Measurements from ENCODE around the gene CDH5. TPM values are rescaled to one million over a fixed set of nuclear protein-coding genes. Genes with fewer than 3 reads are reported as not detected.

CDH5 gene
- polyA plus RNA-seq, 1 of the 3 experiments (the other 2 are of a cell fraction): not detected

DNA sequence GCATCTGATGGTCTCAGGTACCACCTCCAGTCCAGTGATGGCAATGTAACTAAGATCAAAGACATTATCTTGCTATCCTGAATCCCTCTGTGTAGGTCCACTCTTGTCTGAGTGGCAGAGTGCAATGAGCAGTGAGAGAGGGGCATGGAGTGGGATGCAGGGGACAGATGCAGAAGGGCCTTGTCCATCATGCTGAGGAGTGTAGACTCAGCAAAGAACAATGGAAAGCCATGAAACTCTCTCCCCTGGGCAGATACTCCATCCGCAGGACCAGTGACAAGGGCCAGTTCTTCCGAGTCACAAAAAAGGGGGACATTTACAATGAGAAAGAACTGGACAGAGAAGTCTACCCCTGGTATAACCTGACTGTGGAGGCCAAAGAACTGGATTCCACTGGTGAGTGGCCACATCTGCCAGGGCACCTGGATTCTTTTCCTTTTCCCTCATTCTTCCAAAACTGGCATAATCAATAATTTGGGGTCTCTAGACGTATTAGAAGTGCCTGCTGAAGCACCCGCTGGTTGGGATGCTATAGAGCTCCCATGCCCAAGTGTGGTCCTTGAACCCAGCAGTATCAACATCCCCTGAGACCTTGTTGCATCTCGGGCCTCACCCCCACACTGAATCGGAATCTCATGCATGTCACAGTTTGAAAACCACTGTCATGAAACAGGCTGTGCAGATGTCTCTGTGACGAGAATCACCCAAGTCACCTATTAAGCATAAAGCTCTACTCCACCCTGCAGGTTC lies 29.5 kb downstream of the CDH5 start:
- CTCF ChIA-PET: interaction anchor here (0.7 to 15.6 kb wide), 3 partner anchors 38 to 82 kb away, joined by 3 to 299 read pairs (median 4); no protein-coding TSS in a partner anchor
- TF ChIP-seq MXI1 (IDR thresholded peaks at IDR 0.05; ENCODE audit: low read depth, low read length): no peak
- TF ChIP-seq TAF1 (IDR thresholded peaks at IDR 0.05; ENCODE audit: borderline replicate concordance, low read depth, low read length): no peak
- no peak for TF ChIP-seq FOXM1 (IDR thresholded peaks at IDR 0.05; ENCODE audit: low read depth)
- TF ChIP-seq, protein P1, sequence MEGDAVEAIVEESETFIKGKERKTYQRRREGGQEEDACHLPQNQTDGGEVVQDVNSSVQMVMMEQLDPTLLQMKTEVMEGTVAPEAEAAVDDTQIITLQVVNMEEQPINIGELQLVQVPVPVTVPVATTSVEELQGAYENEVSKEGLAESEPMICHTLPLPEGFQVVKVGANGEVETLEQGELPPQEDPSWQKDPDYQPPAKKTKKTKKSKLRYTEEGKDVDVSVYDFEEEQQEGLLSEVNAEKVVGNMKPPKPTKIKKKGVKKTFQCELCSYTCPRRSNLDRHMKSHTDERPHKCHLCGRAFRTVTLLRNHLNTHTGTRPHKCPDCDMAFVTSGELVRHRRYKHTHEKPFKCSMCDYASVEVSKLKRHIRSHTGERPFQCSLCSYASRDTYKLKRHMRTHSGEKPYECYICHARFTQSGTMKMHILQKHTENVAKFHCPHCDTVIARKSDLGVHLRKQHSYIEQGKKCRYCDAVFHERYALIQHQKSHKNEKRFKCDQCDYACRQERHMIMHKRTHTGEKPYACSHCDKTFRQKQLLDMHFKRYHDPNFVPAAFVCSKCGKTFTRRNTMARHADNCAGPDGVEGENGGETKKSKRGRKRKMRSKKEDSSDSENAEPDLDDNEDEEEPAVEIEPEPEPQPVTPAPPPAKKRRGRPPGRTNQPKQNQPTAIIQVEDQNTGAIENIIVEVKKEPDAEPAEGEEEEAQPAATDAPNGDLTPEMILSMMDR (IDR thresholded peaks at IDR 0.05): no peak
- TF ChIP-seq, protein P2, sequence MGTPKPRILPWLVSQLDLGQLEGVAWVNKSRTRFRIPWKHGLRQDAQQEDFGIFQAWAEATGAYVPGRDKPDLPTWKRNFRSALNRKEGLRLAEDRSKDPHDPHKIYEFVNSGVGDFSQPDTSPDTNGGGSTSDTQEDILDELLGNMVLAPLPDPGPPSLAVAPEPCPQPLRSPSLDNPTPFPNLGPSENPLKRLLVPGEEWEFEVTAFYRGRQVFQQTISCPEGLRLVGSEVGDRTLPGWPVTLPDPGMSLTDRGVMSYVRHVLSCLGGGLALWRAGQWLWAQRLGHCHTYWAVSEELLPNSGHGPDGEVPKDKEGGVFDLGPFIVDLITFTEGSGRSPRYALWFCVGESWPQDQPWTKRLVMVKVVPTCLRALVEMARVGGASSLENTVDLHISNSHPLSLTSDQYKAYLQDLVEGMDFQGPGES (IDR thresholded peaks at IDR 0.05; ENCODE audit: low read depth, low read length): no peak
- no peak for TF ChIP-seq GABPA (IDR thresholded peaks at IDR 0.05; ENCODE audit: low read depth)
- TF ChIP-seq SMC3 (IDR thresholded peaks at IDR 0.05; ENCODE audit: low read depth, low read length): no peak
- TF ChIP-seq, protein P3, sequence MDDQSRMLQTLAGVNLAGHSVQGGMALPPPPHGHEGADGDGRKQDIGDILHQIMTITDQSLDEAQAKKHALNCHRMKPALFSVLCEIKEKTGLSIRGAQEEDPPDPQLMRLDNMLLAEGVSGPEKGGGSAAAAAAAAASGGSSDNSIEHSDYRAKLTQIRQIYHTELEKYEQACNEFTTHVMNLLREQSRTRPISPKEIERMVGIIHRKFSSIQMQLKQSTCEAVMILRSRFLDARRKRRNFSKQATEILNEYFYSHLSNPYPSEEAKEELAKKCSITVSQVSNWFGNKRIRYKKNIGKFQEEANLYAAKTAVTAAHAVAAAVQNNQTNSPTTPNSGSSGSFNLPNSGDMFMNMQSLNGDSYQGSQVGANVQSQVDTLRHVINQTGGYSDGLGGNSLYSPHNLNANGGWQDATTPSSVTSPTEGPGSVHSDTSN (IDR thresholded peaks at IDR 0.05): no peak
- TF ChIP-seq FOSL2 (IDR thresholded peaks at IDR 0.05; ENCODE audit: borderline replicate concordance, low read depth): no peak
- TF ChIP-seq NFIC (IDR thresholded peaks at IDR 0.05; ENCODE audit: borderline replicate concordance): no peak
- TF ChIP-seq, protein P4, sequence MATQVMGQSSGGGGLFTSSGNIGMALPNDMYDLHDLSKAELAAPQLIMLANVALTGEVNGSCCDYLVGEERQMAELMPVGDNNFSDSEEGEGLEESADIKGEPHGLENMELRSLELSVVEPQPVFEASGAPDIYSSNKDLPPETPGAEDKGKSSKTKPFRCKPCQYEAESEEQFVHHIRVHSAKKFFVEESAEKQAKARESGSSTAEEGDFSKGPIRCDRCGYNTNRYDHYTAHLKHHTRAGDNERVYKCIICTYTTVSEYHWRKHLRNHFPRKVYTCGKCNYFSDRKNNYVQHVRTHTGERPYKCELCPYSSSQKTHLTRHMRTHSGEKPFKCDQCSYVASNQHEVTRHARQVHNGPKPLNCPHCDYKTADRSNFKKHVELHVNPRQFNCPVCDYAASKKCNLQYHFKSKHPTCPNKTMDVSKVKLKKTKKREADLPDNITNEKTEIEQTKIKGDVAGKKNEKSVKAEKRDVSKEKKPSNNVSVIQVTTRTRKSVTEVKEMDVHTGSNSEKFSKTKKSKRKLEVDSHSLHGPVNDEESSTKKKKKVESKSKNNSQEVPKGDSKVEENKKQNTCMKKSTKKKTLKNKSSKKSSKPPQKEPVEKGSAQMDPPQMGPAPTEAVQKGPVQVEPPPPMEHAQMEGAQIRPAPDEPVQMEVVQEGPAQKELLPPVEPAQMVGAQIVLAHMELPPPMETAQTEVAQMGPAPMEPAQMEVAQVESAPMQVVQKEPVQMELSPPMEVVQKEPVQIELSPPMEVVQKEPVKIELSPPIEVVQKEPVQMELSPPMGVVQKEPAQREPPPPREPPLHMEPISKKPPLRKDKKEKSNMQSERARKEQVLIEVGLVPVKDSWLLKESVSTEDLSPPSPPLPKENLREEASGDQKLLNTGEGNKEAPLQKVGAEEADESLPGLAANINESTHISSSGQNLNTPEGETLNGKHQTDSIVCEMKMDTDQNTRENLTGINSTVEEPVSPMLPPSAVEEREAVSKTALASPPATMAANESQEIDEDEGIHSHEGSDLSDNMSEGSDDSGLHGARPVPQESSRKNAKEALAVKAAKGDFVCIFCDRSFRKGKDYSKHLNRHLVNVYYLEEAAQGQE (IDR thresholded peaks at IDR 0.05; ENCODE audit: low read depth, low read length): no peak
- no peak for TF ChIP-seq RCOR1 (IDR thresholded peaks at IDR 0.05; ENCODE audit: low read length)
- no peak for TF ChIP-seq RFX5 (IDR thresholded peaks at IDR 0.05; ENCODE audit: low read length)
- no peak for TF ChIP-seq SIN3A (IDR thresholded peaks at IDR 0.05; ENCODE audit: borderline replicate concordance, low read depth, low read length)
- no peak for TF ChIP-seq RXRA (IDR thresholded peaks at IDR 0.05; ENCODE audit: borderline replicate concordance, low read depth)
- no peak for TF ChIP-seq MEF2A (IDR thresholded peaks at IDR 0.05; ENCODE audit: borderline replicate concordance, low read depth)
- TF ChIP-seq, protein P5, sequence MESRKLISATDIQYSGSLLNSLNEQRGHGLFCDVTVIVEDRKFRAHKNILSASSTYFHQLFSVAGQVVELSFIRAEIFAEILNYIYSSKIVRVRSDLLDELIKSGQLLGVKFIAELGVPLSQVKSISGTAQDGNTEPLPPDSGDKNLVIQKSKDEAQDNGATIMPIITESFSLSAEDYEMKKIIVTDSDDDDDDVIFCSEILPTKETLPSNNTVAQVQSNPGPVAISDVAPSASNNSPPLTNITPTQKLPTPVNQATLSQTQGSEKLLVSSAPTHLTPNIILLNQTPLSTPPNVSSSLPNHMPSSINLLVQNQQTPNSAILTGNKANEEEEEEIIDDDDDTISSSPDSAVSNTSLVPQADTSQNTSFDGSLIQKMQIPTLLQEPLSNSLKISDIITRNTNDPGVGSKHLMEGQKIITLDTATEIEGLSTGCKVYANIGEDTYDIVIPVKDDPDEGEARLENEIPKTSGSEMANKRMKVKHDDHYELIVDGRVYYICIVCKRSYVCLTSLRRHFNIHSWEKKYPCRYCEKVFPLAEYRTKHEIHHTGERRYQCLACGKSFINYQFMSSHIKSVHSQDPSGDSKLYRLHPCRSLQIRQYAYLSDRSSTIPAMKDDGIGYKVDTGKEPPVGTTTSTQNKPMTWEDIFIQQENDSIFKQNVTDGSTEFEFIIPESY (IDR thresholded peaks at IDR 0.05; ENCODE audit: borderline replicate concordance, low read depth): no peak
- TF ChIP-seq YY1 (IDR thresholded peaks at IDR 0.05; ENCODE audit: low read depth): no peak
- TF ChIP-seq NRF1 (IDR thresholded peaks at IDR 0.05; ENCODE audit: low read depth, low read length): no peak
- TF ChIP-seq TEAD4 (IDR thresholded peaks at IDR 0.05; ENCODE audit: borderline replicate concordance, insufficient read depth): no peak
- Histone ChIP-seq H3K27me3 (ENCODE audit: insufficient read depth) (no peaks in the 10 kb centered on the region), H3K4me2 (no peak overlapping the region), H2AFZ (ENCODE audit: low read depth) (no peak overlapping the region), H3K4me1 (ENCODE audit: control insufficient read depth in 1 of 2, insufficient read depth in 2 of 2, low read depth in 1 of 2, low read length in 1 of 2) (no peaks in the 10 kb centered on the region; a peak in 1 of 4 replicates), H3K79me2 (ENCODE audit: insufficient read depth) (no peaks in the 10 kb centered on the region), H3K36me3 (replicated peaks in 1 of 2; ENCODE audit: control insufficient read depth in 1 of 2, insufficient read depth in 2 of 2, low read length in 1 of 2) (no peaks in the 10 kb centered on the region), H4K20me1 (ENCODE audit: insufficient read depth) (no peaks in the 10 kb centered on the region), H3K27ac (ENCODE audit: low read depth in 2 of 2, low read length in 1 of 2) (no peak overlapping the region), H3K9me2 (no peaks in the 10 kb centered on the region), H3K4me3 (ENCODE audit: low read depth in 2 of 2, low read length in 1 of 2) (no peak overlapping the region), H3K9me3 (no peaks in the 10 kb centered on the region), H3F3A (replicated peaks; ENCODE audit: insufficient read depth) (no peaks in the 10 kb centered on the region), H3K9ac (no peak overlapping the region)
- 68% methylated on average over 7 of the region's 7 CpGs for WGBS (ENCODE audit: low lambda C conversion rate)
- POLR2A ChIA-PET: no interaction called here
- DNase-seq: no peak
